Measurements from ENCODE around the gene FBXW7.

- TF ChIP-seq CTCF (IDR thresholded peaks at IDR 0.05) (no peak), POLR2A (IDR thresholded peaks at IDR 0.05) (no peak)
Measured at GRCh38 chr4:152579916-152580315, 44.0 kb upstream of the FBXW7 start.
